HG03108 (cell line): Measurements from ENCODE around the gene XPC.

Experiments used
- ATAC-seq: cut with Tn5 transposase; IDR thresholded peaks from one replicate; pipeline ENCODE4 v1.9.1; 2021; ENCODE audit warnings: moderate library complexity; ENCODE audit not compliant: unreplicated experiment

The XPC gene

DNA sequence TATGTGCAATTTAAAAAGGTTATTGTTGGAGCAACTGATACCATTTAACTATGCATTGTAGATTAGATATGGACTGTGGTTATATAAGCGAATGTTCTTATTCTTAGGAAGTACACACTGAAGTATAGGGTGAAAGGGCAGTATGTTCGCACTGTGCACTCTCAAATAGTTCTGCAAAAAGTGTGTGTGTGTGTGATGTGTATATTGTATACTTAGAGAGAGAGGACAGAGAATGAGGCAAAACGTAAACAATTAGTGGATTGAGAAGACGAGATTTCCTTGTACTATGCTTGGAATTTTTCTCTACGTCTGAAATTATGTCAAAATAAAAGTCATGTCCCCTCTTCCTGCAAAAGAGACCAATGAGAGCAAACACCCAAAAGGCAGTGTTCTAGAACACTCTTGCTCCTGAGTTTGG lies 30.6 kb upstream of the XPC start:
- ATAC-seq, result no peak

DNA sequence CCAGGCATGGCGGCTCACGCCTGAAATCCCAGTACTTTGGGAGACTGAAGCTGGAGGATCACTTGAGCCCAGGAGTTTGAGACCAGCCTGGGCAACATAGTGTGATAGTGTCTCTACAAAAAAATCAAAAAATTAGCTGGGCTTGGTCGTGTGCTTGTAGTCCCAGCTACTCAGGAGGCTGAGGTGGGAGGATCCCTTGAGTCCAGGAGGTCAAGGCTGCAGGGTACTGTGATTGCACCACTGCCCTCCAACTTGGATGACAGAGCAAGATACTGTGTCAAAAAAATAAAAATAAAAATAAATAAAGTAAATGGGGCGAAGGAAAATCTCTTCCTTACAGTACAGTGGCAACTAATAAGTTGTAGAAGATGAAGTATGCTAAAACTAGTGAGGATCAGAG lies 29.8 kb upstream of the XPC start:
- no peak for ATAC-seq

DNA sequence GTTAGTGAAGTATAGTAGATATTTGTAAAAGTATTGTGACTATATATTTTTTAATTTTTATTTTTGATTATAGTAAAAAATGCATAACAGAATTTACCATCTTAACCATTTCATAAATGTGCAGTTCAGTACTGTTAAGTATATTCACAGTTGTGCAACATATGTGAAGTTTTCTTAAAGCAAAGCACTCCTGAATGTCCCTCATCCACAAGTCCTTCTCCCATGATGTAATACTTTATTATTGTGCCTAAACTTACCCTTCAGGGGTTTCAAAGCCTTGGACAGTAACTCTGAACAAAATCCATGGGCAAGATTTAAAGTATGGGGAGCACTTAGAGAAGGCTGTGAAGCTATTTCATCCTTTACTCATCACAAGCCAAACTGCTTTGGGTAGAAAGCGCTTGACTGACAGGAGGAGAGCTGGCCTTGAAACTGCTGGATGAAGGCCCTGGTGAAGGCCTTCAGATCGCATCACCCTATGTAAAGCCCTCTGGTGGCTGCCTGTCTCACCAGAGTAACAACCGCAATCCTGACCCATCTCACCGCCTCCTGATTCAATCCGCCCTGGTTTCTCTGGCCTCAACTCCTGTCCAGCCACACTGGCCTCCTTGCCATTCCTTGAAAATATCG lies 28.3 kb upstream of the XPC start:
- ATAC-seq, result no peak

DNA sequence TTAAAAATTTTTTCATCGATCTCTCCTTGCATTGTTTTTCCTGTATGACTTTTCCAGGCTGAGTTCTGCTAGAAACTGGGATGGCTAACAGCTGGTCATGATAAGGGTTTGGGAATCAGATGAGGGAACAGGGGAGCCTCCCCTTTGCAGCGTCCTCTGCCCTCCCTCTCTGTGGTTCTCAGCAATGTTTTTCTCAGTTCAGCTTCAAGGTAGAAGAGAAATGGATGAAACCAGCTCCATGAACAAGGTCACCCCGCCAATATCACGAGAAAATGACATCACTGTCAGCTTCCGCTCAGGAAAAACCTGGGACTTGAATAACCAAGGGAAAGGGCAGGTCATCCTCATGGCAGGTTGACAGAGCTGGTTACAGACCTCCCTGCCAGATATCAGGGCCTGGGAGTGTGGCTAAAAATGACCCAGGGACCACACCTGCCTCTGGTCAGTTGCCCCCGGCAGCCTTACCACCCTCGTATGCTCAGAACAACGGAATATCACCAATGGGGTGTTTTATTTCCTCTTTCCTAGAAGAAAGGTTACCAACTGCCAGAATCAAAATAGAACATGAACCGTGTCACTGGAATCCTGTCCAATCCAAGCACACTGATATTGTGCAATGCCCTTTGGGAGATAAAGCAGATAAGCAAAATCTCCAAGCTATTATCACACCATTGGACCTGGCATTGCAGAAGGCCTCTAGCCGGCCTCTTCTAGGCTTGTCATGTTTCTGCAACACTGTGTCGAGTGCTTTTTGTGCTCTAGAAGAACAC lies 26.3 kb upstream of the XPC start:
- ATAC-seq, result no peak

DNA sequence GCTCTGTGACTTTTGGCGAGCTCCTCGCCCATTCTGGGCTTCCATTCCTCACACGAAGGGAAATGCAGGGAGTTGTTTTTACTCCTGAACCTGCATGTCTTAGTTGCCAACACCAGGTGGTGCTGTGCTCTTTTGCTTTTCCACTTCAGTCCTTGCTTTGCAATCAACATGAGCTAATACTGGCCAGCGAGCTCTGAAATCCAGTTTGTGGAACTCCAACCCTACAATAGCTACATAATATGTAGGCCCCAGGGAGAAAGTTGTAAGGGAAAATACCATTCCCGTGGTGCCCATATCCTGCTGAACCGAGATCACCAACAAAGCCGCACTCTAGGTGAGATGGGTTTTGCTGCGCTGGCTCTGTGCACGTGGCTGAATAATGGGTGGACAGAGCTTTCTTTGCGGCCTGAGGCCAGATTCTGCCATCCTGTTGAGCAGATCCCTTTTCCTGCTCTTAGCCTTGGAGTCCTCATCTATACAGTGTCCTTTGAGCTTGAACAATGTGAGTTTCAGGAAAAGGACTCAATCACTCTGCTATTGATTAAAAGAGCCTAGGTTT lies 25.2 kb upstream of the XPC start:
- no peak for ATAC-seq

DNA sequence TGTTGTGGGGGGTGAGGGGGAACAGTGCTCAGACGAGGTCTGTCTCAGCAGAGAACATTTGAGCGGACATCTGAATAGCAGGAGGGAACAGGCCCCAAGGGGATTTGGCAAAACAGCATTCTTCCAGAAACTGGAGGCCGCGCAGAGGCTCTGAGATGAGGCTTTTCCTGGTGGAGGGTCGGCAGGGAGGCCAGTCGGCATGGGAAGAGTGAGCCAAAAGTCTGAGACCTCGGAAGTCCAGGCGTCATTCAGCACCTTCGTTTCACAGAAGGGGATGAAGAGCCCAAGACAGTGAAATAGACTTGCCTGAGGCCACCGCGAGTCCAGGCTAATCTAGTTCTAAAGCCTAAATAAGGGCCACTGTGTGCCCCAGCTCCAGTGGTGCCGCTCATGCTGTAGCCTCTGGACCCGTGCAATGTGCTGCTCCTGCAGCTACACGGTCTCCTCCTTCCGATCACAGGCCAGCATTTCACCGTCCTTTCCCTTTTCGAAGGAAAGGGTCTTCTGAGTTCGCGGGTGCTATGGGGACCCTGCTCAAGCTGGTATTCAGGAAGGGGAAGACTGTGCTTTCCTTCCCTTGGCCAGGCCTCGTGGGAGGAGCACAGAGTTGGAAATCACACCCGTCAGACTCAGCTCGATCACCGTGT lies 24.6 kb upstream of the XPC start:
- ATAC-seq, result no peak

DNA sequence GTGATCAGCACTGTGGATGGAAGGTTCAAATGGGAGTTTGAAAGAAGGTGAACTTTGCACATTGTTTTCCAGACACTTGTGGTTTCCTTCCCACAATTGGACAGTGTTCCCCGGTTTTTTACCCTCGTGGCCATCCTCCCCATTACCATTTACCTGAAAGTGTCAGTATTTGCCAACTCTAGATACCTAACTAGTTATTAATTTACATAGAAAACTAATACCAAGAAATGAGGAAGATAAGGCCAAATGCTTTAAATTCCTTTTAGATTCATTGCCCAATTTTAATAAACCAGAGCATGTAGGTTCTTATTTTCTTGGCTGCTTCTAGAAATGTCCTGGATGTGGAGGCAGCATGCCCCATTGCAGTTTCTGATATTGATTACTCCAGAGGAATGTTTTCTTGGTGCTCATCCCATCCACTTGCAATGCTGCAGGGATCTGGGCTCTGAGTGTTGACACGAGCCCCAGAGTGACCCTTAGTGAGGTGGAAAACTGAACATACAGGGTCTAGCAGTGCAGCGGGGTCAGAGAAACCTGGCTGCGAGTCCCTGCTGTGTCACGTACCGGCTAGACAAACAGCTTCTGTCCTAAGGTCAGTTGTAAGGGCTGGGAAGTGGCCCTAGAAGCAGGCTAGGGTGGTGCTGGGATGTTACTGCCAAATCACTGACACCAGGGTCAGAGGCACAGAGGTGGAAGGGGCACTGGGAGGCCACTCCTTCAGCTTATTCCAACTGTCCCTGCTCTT lies 23.7 kb upstream of the XPC start:
- no peak for ATAC-seq

DNA sequence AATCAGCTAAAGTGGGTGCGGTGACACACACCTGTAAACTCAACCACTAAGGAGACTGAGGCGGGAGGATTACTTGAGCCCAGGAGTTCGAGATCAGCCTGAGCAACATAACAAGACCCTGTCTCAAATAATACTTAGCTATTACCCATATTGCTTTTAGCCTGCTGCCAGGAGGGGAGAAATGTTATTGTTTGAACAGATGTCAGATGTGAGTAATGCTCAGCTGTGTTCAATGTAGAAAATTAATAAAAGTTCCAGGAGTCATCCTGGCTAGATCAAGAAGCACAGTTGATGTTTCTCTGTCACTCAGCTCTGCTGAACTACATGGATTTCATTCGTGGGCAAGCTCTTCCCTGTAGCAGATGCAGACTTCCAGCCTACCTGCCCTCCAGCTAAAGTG lies 22.4 kb upstream of the XPC start:
- no peak for ATAC-seq

- ATAC-seq, result no peak
These were observed 21.9 kb upstream of the XPC start for GRCh38 chr3:14200276-14200675.

- no peak for ATAC-seq
These were observed 21.2 kb upstream of the XPC start for GRCh38 chr3:14199641-14200040.

DNA sequence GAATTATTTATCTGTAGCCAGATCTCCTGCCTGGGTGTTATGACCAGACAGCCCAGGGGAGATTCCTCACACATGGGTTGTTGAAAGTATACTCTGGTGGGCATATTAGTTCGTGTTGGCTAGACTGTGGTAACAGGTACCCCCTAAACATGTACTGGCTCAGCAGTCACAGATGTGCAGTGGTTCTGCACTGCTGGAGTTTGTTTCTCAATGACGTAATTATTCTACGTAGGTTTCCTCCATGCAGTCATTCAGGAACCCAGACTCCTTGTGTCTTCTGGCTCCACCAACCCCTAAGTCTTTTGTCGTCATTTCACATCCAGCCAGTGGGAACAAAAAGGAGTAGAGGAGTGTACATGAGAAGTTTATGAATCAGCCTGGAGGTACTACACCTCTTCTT lies 16.5 kb upstream of the XPC start:
- ATAC-seq, result no peak

DNA sequence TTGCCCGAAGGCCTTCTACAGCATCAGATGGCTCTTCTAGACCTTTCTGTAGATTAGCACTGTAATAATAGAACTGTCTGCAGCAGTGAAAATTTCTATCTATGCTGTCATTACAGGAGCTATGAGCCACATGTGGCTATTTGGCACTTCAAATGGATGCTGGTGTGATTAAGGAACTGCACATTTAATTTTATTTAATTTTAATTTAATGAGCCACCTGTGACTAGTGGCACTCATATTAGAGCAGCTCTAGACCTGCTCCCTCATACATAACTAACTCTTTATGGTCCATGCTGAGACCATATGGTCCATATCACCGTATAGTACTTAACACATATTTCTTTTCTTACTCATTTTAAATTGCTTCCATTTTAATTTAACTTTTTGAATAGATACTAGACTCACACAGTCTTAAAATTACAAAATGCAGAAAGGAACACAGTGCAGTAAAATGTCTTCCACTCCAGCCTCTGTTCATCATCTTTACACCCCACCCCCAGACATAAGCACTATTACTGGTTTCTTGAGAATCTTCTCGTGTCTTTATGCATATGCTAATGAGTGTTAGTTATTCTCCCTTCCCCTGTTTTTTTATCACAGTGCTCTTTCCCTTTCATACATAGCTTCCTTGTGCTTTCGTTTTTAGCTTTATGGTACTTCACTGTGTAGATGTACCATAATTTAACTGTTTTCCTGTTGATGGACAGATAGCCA lies 9.8 kb upstream of the XPC start:
- no peak for ATAC-seq

GRCh38 chr3:14186854-14187458 lies 8.6 kb upstream of the XPC start:
- ATAC-seq, result no peak

GRCh38 chr3:14183015-14183577 lies 4.7 kb upstream of the XPC start:
- ATAC-seq, result no peak

DNA sequence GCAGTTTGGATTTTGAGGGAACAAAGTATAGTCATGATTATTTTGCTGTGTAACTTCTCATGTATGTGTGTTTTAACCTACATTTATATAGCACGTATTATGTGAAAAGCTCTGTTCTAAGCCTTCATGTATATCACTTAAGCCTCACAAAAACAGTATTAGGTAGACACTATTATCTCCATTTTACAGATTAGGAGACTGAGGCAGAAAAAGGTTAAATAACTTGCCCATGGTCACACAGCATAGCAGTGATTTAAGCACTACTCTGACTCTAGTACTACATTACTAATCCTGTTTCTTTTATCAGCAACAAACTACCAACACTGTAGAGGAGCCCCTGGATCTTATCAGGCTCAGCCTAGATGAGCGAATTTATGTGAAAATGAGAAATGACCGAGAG lies 2.9 kb upstream of the XPC start:
- ATAC-seq, result no peak

- no peak for ATAC-seq
These were observed 1.4 kb upstream of the XPC start for GRCh38 chr3:14179795-14180194.

DNA sequence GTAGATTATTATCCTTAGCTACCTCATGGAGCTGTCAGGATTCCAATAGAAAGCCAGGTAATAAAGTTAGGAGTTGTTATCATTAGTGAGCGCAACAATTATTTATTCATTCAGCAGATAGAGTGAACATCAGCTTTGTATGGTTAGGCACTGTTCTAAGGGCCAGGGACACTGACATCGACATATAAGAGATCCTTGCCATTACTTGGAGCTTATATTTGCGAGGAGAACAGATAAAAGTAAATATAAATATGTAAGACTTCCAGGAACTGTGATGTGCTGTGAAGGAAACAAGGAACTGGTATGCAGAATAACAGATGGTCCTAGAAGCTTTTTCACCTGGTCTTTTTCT lies 689 bp upstream of the XPC start:
- no peak for ATAC-seq

- no peak for ATAC-seq
These were observed 688 bp downstream of the XPC start for GRCh38 chr3:14177580-14178246.

DNA sequence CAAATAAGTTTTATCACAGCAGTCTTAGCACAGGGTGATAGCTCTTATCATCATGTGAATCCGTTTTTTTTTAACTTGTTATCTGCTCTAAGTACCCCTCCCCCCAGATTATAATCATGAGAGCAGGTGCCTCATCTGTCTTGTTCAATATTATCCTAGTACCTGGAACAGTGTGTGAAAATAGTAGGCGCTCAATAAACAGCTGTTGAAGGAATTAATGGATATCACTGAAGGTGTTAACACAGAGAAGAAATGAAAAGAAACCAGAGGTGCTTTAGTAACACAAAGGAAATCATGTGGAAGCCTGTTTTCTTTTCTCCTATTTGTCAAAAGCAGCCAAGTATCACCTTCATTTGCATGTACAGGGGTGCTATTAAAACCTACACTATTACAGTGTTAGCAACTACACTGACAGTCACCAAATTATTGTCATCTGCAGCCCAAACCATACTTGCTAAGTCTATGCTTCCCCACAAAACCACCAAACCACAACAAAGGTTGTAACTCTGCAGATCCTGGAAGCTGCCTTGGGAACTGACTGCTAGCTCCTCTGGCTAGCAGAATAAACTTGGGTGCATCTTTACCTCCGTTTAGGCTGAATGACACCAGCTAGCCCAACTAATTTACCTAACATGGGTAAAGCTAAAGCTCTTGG lies 2.9 kb downstream of the XPC start:
- ATAC-seq, result no peak
